ENCODE results near the gene C2orf42.

C2orf42 gene

DNA sequence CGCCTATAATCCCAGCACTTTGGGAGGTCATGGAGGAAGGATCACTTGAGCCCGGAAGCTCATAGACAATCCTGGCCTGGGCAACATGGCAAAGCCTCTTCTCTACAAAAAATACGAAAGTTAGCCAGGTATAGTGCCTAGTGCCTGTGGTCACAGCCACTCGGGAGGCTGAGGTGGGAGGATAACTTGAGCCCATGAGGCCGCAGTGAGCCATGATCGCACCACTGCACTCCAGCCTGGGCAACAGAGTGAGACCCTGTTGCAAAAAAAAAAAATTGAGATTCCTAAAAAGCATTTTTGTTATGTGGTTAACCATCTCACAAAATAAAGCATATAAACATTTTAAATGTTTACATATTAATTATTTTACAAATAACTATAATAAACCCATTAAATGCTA lies 89.6 kb downstream of the C2orf42 start:
- TF ChIP-seq, protein P1, sequence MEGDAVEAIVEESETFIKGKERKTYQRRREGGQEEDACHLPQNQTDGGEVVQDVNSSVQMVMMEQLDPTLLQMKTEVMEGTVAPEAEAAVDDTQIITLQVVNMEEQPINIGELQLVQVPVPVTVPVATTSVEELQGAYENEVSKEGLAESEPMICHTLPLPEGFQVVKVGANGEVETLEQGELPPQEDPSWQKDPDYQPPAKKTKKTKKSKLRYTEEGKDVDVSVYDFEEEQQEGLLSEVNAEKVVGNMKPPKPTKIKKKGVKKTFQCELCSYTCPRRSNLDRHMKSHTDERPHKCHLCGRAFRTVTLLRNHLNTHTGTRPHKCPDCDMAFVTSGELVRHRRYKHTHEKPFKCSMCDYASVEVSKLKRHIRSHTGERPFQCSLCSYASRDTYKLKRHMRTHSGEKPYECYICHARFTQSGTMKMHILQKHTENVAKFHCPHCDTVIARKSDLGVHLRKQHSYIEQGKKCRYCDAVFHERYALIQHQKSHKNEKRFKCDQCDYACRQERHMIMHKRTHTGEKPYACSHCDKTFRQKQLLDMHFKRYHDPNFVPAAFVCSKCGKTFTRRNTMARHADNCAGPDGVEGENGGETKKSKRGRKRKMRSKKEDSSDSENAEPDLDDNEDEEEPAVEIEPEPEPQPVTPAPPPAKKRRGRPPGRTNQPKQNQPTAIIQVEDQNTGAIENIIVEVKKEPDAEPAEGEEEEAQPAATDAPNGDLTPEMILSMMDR (IDR thresholded peaks at IDR 0.05) = no peak

Data from LNCAP (cell line).